IMR-90 (cell line): ENCODE measurements around the gene OR11G2. TPM values are rescaled to one million over a fixed set of nuclear protein-coding genes. Genes with fewer than 3 reads are reported as not detected.

Experiments
- ATAC-seq: fragments of 200-7000 bp; cut with Tn5 transposase; 2 replicates; pipeline ENCODE4 v1.9.1; 2020; ENCODE audit warnings: low read depth, mild to moderate bottlenecking, moderate library complexity
- BruUV-seq: library from RNA; stranded (reverse); fragments of 400-500 nt; replicated peaks from 2 replicates; lab custom pipeline; 2021; lab: Mats Ljungman, UMichigan
- CTCF ChIA-PET: fragments of 300-600 bp; formaldehyde crosslinking; extraction: SDS; loops from one replicate; lab custom pipeline; 2021; ENCODE audit warnings: antibody characterized with exemption; lab: Yijun Ruan, JAX
- POLR2A ChIA-PET: fragments of 300-600 bp; sonication (Branson Sonifier 250); formaldehyde crosslinking; loops from one replicate; lab custom pipeline; 2022; ENCODE audit warnings: antibody characterized with exemption; ENCODE audit not compliant: unreplicated experiment; lab: Charles Lee
- DNase-seq: peaks from one replicate; pipeline ENCODE4 v3.0.0; 2013
- H2AFZ ChIP-seq: replicated peaks from 2 replicates; pipeline ENCODE3; 2013; ENCODE audit warnings: low read length, mild to moderate bottlenecking; ENCODE audit not compliant: poor library complexity
- H2AK5ac ChIP-seq: 2 replicates; pipeline ENCODE4 v1.6.1; 2013; ENCODE audit warnings: low read depth, low read length, inconsistent platforms
- H2AK9ac ChIP-seq: replicated peaks from 2 replicates; pipeline ENCODE3; 2013; ENCODE audit warnings: mild to moderate bottlenecking, low read depth, low read length, moderate library complexity; ENCODE audit not compliant: poor library complexity
- H2BK120ac ChIP-seq: 2 replicates; pipeline ENCODE4 v1.6.1; 2013; ENCODE audit warnings: low read depth, low read length, inconsistent platforms
- H2BK15ac ChIP-seq: 3 replicates; pipeline ENCODE4 v1.6.1; 2013; ENCODE audit warnings: low read depth, low read length, inconsistent platforms
- H2BK20ac ChIP-seq: 2 replicates; pipeline ENCODE4 v1.6.1; 2013; ENCODE audit warnings: low read depth, mild to moderate bottlenecking, inconsistent platforms, low read length, moderate library complexity
- H2BK5ac ChIP-seq: 2 replicates; pipeline ENCODE4 v1.6.1; 2013; ENCODE audit warnings: mild to moderate bottlenecking, low read depth, low read length, inconsistent platforms; ENCODE audit not compliant: poor library complexity, severe bottlenecking
- H3K14ac ChIP-seq: replicated peaks from 2 replicates; pipeline ENCODE4 v1.6.1; 2013; ENCODE audit warnings: low read depth, low read length, inconsistent platforms
- H3K18ac ChIP-seq: 2 replicates; pipeline ENCODE4 v1.6.1; 2013; ENCODE audit warnings: low read depth, low read length, control low read depth
- H3K23ac ChIP-seq: 2 replicates; pipeline ENCODE4 v1.6.1; 2013; ENCODE audit warnings: low read depth, low read length, inconsistent platforms
- H3K27ac ChIP-seq: 2 replicates; pipeline ENCODE4 v1.5.1; 2013; ENCODE audit warnings: mild to moderate bottlenecking, control low read depth, low read length; ENCODE audit not compliant: insufficient read depth
- H3K27me3 ChIP-seq: 2 replicates; pipeline ENCODE4 v1.6.1; 2013; ENCODE audit warnings: low read length; ENCODE audit not compliant: control insufficient read depth, insufficient read depth
- H3K36me3 ChIP-seq: 2 replicates; pipeline ENCODE4 v1.6.1; 2013; ENCODE audit warnings: low read length, mixed read lengths; ENCODE audit not compliant: control insufficient read depth, insufficient read depth
- H3K4ac ChIP-seq: 2 replicates; pipeline ENCODE4 v1.6.1; 2013; ENCODE audit warnings: low read depth, low read length, inconsistent platforms
- H3K4me1 ChIP-seq: 2 replicates; pipeline ENCODE4 v1.6.1; 2013; ENCODE audit warnings: low read length, mixed read lengths; ENCODE audit not compliant: control insufficient read depth, insufficient read depth
- H3K4me2 ChIP-seq: 2 replicates; pipeline ENCODE4 v1.6.1; 2013; ENCODE audit warnings: low read depth, mild to moderate bottlenecking, control low read depth, low read length, moderate library complexity
- H3K4me3 ChIP-seq: 2 replicates; pipeline ENCODE4 v1.5.1; 2013; ENCODE audit warnings: low read depth, mild to moderate bottlenecking, control low read depth, low read length, moderate library complexity; ENCODE audit not compliant: insufficient read depth
- H3K56ac ChIP-seq: 2 replicates; pipeline ENCODE4 v1.6.1; 2013; ENCODE audit warnings: low read length, inconsistent platforms; ENCODE audit not compliant: insufficient read depth; ENCODE audit errors: extremely low read depth
- H3K79me1 ChIP-seq, 2 experiments: 2 replicates each; pipeline ENCODE4 v1.6.1; 2013; ENCODE audit warnings: low read length in 2 of 2, inconsistent platforms in 1 of 2, low read depth in 1 of 2
- H3K9ac ChIP-seq: 2 replicates; pipeline ENCODE4 v1.6.1; 2013; ENCODE audit warnings: low read depth, low read length, control low read depth
- H3K9me1 ChIP-seq: 2 replicates; pipeline ENCODE4 v1.6.1; 2013; ENCODE audit warnings: low read length, inconsistent platforms; ENCODE audit not compliant: insufficient read depth
- H3K9me3 ChIP-seq: 2 replicates; pipeline ENCODE4 v1.6.1; 2013; ENCODE audit warnings: low read length; ENCODE audit not compliant: control insufficient read depth, insufficient read depth
- H4K20me1 ChIP-seq: 2 replicates; pipeline ENCODE4 v1.6.1; 2013; ENCODE audit warnings: low read length, inconsistent platforms; ENCODE audit not compliant: insufficient read depth
- H4K5ac ChIP-seq: 2 replicates; pipeline ENCODE4 v1.6.1; 2013; ENCODE audit warnings: mild to moderate bottlenecking, low read depth, low read length, control low read depth
- H4K8ac ChIP-seq, 2 experiments: 2 replicates each; pipeline ENCODE4 v1.6.1; 2013; ENCODE audit warnings: low read depth in 2 of 2, low read length in 2 of 2, control low read depth in 1 of 2, inconsistent platforms in 1 of 2
- H4K91ac ChIP-seq: 2 replicates; pipeline ENCODE4 v1.6.1; 2013; ENCODE audit warnings: low read depth, low read length, inconsistent platforms; ENCODE audit not compliant: insufficient read depth
- BHLHE40 ChIP-seq: fragments of 150-350 bp; IDR thresholded peaks from 2 replicates; pipeline ENCODE4 v1.6.1; 2016; ENCODE audit warnings: mild to moderate bottlenecking, low read depth, low read length
- CHD1 ChIP-seq: IDR thresholded peaks from 2 replicates; pipeline ENCODE4 v1.6.1; 2012; ENCODE audit warnings: low read depth, low read length, improper control_type of control experiment
- MAZ ChIP-seq: IDR thresholded peaks from 2 replicates; pipeline ENCODE4 v1.6.1; 2012; ENCODE audit warnings: low read depth, mild to moderate bottlenecking, low read length, improper control_type of control experiment, moderate library complexity, borderline replicate concordance
- MXI1 ChIP-seq: IDR thresholded peaks from 2 replicates; pipeline ENCODE4 v1.6.1; 2012; ENCODE audit warnings: low read depth, mild to moderate bottlenecking, low read length, moderate library complexity, borderline replicate concordance
- NFE2L2 ChIP-seq: fragments of 150-350 bp; IDR thresholded peaks from 2 replicates; pipeline ENCODE4 v1.6.1; 2016; ENCODE audit warnings: low read depth, mild to moderate bottlenecking, low read length
- POLR2A ChIP-seq: IDR thresholded peaks from 2 replicates; pipeline ENCODE4 v1.6.1; 2012; ENCODE audit warnings: mild to moderate bottlenecking, low read depth, low read length
- RCOR1 ChIP-seq: IDR thresholded peaks from 2 replicates; pipeline ENCODE4 v1.6.1; 2012; ENCODE audit warnings: mild to moderate bottlenecking, low read length, improper control_type of control experiment; ENCODE audit not compliant: insufficient replicate concordance
- RFX5 ChIP-seq: IDR thresholded peaks from 2 replicates; pipeline ENCODE4 v1.8.0; 2012; ENCODE audit warnings: low read depth, mild to moderate bottlenecking, low read length, moderate library complexity
- SMC3 ChIP-seq: fragments of 150-350 bp; IDR thresholded peaks from 2 replicates; pipeline ENCODE4 v1.6.1; 2016; ENCODE audit warnings: low read depth, mild to moderate bottlenecking, antibody characterized with exemption, low read length, moderate library complexity
- WGBS, 2 experiments: methylation state at CpG; one replicate each; pipeline versions ENCODE4 v1.1.5 to v1.1.7; 2013; ENCODE audit warnings: missing lambda C conversion rate in 2 of 2; ENCODE audit not compliant: insufficient read length in 1 of 2; ENCODE audit errors: extremely low coverage in 2 of 2; 5-methylcytosine and 5-hydroxymethylcytosine counted together
- dilution Hi-C: fragments of 300-500 bp; cut with HindIII; formaldehyde crosslinking; loops from one replicate; pipeline ENCODE4 v1.14.3; 2018; ENCODE audit warnings: low sequenced_read_pairs; ENCODE audit not compliant: unreplicated experiment
- in situ Hi-C: fragments of 300-500 bp; cut with MboI; formaldehyde crosslinking; loops from 3 replicates; pipeline ENCODE4 v1.14.3; 2019; ENCODE audit warnings: low sequenced_read_pairs, inconsistent platforms, mixed read lengths
- intact Hi-C: fragments of 100-400 bp; cut with micrococcal nuclease; formaldehyde crosslinking; loops from 2 replicates; pipeline ENCODE4 v1.10.0; 2022
- polyA plus RNA-seq, 3 experiments: library from polyadenylated mRNA; depleted of rRNA; stranded (reverse); fragments of >200 nt; gene quantifications; 2 replicates each; pipeline ENCODE4 v1.2.3, GENCODE V29; 2012; ENCODE audit warnings: low replicate concordance in 1 of 3
- total RNA-seq: library from RNA; depleted of rRNA; stranded (reverse); fragments of >200 nt; gene quantifications from 2 replicates; pipeline ENCODE4 v1.2.3, GENCODE V29; 2012

Gene OR11G2
- total and polyA plus RNA-seq, 2 of the 4 experiments (the other 2 are of a cell fraction): not detected

DNA sequence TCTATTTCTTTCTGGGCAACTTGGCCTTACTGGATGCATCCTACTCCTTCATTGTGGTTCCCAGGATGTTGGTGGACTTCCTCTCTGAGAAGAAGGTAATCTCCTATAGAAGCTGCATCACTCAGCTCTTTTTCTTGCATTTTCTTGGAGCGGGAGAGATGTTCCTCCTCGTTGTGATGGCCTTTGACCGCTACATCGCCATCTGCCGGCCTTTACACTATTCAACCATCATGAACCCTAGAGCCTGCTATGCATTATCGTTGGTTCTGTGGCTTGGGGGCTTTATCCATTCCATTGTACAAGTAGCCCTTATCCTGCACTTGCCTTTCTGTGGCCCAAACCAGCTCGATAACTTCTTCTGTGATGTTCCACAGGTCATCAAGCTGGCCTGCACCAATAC lies 46.8 kb upstream of the OR11G2 start (continued):
- TF ChIP-seq CHD1: no peak

DNA sequence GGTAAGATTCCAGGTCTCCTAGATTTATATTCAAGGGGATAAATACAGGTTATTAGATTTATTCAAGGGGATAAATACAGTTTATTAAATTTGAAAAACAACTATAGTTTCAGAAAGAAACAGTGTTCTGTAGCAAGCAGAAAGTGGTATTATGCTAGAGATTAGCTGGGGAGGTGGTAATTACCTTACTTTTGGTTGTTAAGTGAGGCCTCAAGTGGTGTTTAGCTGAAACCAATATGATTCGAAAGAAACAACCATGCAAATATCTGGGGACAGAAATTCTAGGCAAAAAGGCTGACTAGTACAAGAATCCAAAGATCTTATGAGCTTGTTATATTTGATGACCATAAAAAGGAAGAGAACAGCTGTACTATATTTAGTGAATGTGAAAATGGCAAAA lies 45.9 kb upstream of the OR11G2 start:
- ChIA-PET POLR2A (no interaction called here), CTCF (no interaction called here)
- Histone ChIP-seq H3K9ac (no peak overlapping the region), H2BK5ac (no peak overlapping the region), H3K4me2 (no peak overlapping the region), H3K9me1 (no peaks in the 10 kb centered on the region), H3K79me1 (no peaks in the 10 kb centered on the region), H4K8ac (no peak overlapping the region), H3K56ac (no peak overlapping the region), H3K4me3 (no peak overlapping the region), H4K5ac (no peak overlapping the region), H3K23ac (no peak overlapping the region), H2BK15ac (no peak overlapping the region), H3K18ac (no peak overlapping the region), H3K27ac (no peak overlapping the region), H2AK5ac (no peak overlapping the region), H4K91ac (no peak overlapping the region), H3K14ac (no peak overlapping the region), H2BK20ac (no peak overlapping the region), H2AFZ (no peak overlapping the region), H3K4me1 (no peaks in the 10 kb centered on the region), H3K9me3 (peaks cover 4% of the 10 kb centered on the region), H4K20me1 (no peaks in the 10 kb centered on the region), H2BK120ac (no peak overlapping the region), H3K4ac (no peak overlapping the region), H2AK9ac (no peak overlapping the region), H3K27me3 (no peaks in the 10 kb centered on the region), H3K36me3 (no peaks in the 10 kb centered on the region)
- no CpG with 5 or more reads among the region's 1 CpG for WGBS, 2 experiments
- in situ Hi-C loops: no loop called here
- DNase-seq (no peak), ATAC-seq (no peak)
- dilution Hi-C loops: no loop called here
- BruUV-seq: no TSS peak
- TF ChIP-seq MAZ (no peak), MXI1 (no peak), POLR2A (no peak), RFX5 (no peak), RCOR1 (no peak), NFE2L2 (no peak), BHLHE40 (no peak), SMC3 (no peak)
- intact Hi-C loops: no loop called here
